ENCODE measurements around the gene MLLT3. TPM values are rescaled to one million over a fixed set of nuclear protein-coding genes. Genes with fewer than 3 reads are reported as not detected.

Gene MLLT3
- total and polyA plus RNA-seq, 5 donors = 5.8 to 14.0 (median 8.3) TPM

DNA sequence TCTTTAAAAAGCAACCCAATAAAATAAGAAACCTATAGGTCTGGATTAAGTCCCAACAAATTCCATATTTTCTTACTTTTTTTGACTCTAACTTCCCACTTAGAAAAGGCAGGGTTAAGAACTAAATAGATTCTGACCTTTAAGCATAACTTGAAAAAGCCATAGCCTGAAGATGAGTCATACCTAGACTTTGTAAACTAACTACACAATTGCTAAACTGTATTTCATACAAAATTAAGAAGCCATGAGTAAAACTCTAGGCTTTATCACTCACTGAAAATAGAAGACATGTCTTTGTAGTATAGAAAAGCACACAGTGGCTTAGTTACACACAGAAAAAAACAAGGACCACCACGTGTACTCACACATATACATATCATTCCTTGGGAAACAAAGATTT is 51.5 kb downstream of the MLLT3 start:
- Histone ChIP-seq H3K9me3 (ENCODE audit: control insufficient read depth, low read length) (no peaks in the 10 kb centered on the region), H3K4me3 (ENCODE audit: low read length) (no peak overlapping the region), H3K4me1 (ENCODE audit: control insufficient read depth, insufficient read depth, low read length) (peaks cover 3% of the 10 kb centered on the region), H3K27ac (ENCODE audit: low read length) (no peak overlapping the region), H3K27me3 (ENCODE audit: control insufficient read depth, insufficient read depth) (no peaks in the 10 kb centered on the region)
- intact Hi-C loops (cut with DNase I) = no loop called here
- WGBS = 86% methylated on average over 1 of the region's 1 CpG
- no peak for DNase-seq
- no peak for ATAC-seq

DNA sequence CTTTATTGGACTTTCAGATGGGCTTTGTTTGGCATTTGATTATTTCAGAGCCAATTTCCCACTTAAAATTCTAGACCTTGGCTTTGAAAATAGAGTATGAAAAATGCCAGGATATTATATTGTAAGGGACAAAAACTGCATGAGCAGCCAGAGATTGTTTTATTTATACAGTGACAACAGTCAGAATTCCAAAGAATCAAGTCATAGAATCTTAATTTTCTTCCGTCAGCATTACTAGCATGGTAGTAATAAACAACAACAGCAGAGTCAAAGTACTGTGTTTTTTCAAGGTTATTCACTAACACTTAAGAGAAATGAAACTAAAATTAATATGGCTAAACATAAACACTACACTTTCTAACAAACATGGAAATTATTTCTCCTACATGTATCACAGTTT is 52.2 kb downstream of the MLLT3 start:
- no peak overlapping the region for H3K4me3 ChIP-seq (ENCODE audit: low read length)
- ATAC-seq = no peak
- WGBS = 51% methylated on average over 1 of the region's 1 CpG
- DNase-seq = no peak
- H3K4me1 ChIP-seq (ENCODE audit: control insufficient read depth, insufficient read depth, low read length) = peaks cover 3% of the 10 kb centered on the region
- intact Hi-C loops (cut with DNase I) = no loop called here
- H3K27me3 ChIP-seq (ENCODE audit: control insufficient read depth, insufficient read depth) = no peaks in the 10 kb centered on the region
- H3K9me3 ChIP-seq (ENCODE audit: control insufficient read depth, low read length) = no peaks in the 10 kb centered on the region
- H3K27ac ChIP-seq (ENCODE audit: low read length) = no peak overlapping the region

DNA sequence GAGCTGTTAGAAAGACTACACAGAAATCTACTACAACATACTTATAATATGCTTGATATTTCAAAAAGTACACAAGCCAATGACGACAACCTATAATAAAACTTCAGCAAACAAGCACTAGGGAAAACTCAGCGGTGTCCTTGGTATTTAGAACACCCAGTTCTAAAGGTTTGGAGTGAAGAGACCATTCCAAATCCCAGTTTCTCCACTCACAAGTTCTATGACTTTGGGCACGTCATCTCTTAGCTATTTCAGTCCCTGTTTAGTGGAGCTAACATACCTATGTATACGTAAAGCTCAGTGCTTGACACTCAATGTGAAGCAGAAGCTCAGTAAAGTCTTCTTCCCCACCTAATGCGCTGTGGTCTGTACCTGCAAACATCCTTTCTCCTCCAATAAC is 52.8 kb downstream of the MLLT3 start:
- 76% methylated on average over 5 of the region's 5 CpGs for WGBS
- Histone ChIP-seq H3K4me1 (ENCODE audit: control insufficient read depth, insufficient read depth, low read length) (peaks cover 3% of the 10 kb centered on the region), H3K4me3 (ENCODE audit: low read length) (no peak overlapping the region), H3K27me3 (ENCODE audit: control insufficient read depth, insufficient read depth) (no peaks in the 10 kb centered on the region), H3K27ac (ENCODE audit: low read length) (no peak overlapping the region), H3K9me3 (ENCODE audit: control insufficient read depth, low read length) (no peaks in the 10 kb centered on the region)
- DNase-seq (no peak), ATAC-seq (no peak)
- intact Hi-C loops (cut with DNase I) = no loop called here

DNA sequence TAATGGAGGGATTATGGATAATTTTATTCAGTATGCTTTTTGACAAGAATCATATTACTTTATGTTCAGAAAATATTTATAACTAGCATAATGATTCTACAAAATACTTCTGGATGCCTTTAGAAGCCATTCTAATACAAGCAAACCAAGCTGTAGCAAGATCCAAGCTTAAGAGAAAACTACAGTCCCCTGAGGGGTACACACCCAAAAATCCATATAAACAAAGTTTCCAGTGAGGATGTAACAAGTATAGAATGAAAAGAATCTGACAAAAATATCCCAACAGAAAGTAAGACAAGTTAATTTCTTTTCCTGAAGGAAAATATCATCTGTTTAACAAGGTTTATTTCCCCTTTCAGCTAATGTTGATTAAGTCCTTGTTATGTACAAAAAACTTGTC is 53.9 kb downstream of the MLLT3 start:
- Histone ChIP-seq H3K27ac (ENCODE audit: low read length) (no peak overlapping the region), H3K4me1 (ENCODE audit: control insufficient read depth, insufficient read depth, low read length) (peaks cover 3% of the 10 kb centered on the region), H3K4me3 (ENCODE audit: low read length) (no peak overlapping the region), H3K27me3 (ENCODE audit: control insufficient read depth, insufficient read depth) (no peaks in the 10 kb centered on the region), H3K9me3 (ENCODE audit: control insufficient read depth, low read length) (no peaks in the 10 kb centered on the region)
- intact Hi-C loops (cut with DNase I) = no loop called here
- no peak for ATAC-seq
- DNase-seq = no peak

DNA sequence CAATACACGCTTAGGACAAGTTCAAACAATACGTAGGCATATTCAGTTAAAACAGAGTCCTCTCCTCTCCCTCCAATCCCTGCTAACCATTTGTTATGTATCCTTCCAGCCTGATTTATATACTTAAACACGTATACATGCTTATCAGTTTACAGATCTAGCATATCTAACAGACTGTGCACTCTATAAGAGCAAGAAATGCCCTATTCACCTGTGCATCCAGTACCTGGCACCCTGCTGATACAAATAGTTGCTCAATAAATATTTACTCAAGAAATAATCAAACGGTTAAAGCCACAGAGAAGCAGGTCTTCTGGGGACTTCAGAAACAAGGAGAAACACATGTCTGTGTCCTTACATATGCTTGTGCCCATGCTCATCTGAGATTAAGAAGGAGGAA is 55.9 kb downstream of the MLLT3 start:
- H3K27me3 ChIP-seq (ENCODE audit: control insufficient read depth, insufficient read depth) = no peaks in the 10 kb centered on the region
- WGBS = 96% methylated on average over 4 of the region's 4 CpGs
- no peaks in the 10 kb centered on the region for H3K9me3 ChIP-seq (ENCODE audit: control insufficient read depth, low read length)
- intact Hi-C loops (cut with DNase I) = no loop called here
- DNase-seq (no peak), ATAC-seq (no peak)
- H3K4me3 ChIP-seq (ENCODE audit: low read length) = no peak overlapping the region
- no peak overlapping the region for H3K27ac ChIP-seq (ENCODE audit: low read length)
- peaks cover 1% of the 10 kb centered on the region for H3K4me1 ChIP-seq (ENCODE audit: control insufficient read depth, insufficient read depth, low read length)

DNA sequence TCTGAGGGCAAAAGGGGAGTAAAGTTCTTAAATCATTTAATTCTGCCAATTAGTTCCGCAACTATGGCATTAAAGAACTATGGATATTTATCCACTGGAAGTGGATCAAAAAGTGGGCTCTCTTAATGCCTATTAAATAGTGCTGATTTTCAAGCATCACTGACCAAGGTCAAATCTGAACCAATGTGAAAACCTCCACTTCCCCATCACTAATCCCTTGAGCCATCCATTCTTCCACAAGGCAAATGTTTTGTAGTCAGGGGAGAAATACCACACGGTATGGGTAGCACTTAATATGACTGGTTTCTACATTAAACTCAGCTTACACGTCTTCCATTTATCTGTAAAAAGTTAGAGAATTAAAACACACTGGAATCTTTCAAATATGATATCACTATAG is 57.6 kb downstream of the MLLT3 start:
- no peak overlapping the region for H3K4me3 ChIP-seq (ENCODE audit: low read length)
- WGBS = 85% methylated on average over 3 of the region's 3 CpGs
- DNase-seq = no peak
- H3K27ac ChIP-seq (ENCODE audit: low read length) = no peak overlapping the region
- peaks cover 1% of the 10 kb centered on the region for H3K4me1 ChIP-seq (ENCODE audit: control insufficient read depth, insufficient read depth, low read length)
- intact Hi-C loops (cut with DNase I) = no loop called here
- no peaks in the 10 kb centered on the region for H3K9me3 ChIP-seq (ENCODE audit: control insufficient read depth, low read length)
- H3K27me3 ChIP-seq (ENCODE audit: control insufficient read depth, insufficient read depth) = no peaks in the 10 kb centered on the region
- ATAC-seq = no peak

DNA sequence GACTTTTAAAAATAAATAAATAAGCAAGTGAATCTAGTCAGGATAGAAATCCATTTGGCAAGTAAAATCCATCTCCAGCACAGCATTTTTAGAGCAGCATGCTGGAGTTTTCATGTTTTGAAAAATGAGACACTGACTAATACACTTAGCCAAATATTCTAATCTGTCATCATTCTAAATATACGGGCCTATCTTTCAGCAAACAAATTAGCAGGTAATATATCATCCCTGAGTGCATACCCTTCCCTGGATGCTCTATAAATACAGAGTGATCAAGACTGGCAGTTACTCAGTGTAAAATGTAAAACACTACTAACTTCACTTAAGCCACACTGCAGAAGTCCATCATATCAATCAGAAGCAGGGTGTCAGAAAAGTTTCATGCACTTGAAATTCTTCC is 58.4 kb downstream of the MLLT3 start:
- intact Hi-C loops (cut with DNase I) = no loop called here
- no peak for DNase-seq
- Histone ChIP-seq H3K4me3 (ENCODE audit: low read length) (no peak overlapping the region), H3K9me3 (ENCODE audit: control insufficient read depth, low read length) (no peaks in the 10 kb centered on the region), H3K27ac (ENCODE audit: low read length) (no peak overlapping the region), H3K4me1 (ENCODE audit: control insufficient read depth, insufficient read depth, low read length) (peaks cover 1% of the 10 kb centered on the region), H3K27me3 (ENCODE audit: control insufficient read depth, insufficient read depth) (no peaks in the 10 kb centered on the region)
- 46% methylated on average over 1 of the region's 1 CpG for WGBS
- no peak for ATAC-seq

DNA sequence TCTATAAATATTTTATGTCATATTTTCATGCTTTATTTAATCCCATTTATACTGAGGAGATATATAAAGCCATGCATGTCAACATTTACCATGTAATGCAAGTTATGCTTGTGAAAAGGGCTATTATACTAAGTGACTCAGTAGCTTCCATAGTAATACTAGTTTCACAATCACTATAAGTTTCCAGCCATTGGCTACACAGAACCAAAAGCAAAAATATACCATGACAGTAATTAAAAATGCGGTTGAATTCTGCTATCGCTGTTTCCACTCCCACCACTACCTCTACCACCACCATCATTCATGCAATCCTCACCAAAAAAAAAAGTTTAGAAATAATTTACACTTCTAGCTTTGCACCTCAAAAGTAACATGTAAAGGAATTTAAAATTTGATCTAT is 60.2 kb downstream of the MLLT3 start:
- intact Hi-C loops (cut with DNase I) = no loop called here
- Histone ChIP-seq H3K4me1 (ENCODE audit: control insufficient read depth, insufficient read depth, low read length) (peaks cover 2% of the 10 kb centered on the region), H3K4me3 (ENCODE audit: low read length) (no peak overlapping the region), H3K27ac (ENCODE audit: low read length) (no peak overlapping the region), H3K9me3 (ENCODE audit: control insufficient read depth, low read length) (no peaks in the 10 kb centered on the region), H3K27me3 (ENCODE audit: control insufficient read depth, insufficient read depth) (no peaks in the 10 kb centered on the region)
- DNase-seq = no peak
- no peak for ATAC-seq
- WGBS = 94% methylated on average over 2 of the region's 2 CpGs

DNA sequence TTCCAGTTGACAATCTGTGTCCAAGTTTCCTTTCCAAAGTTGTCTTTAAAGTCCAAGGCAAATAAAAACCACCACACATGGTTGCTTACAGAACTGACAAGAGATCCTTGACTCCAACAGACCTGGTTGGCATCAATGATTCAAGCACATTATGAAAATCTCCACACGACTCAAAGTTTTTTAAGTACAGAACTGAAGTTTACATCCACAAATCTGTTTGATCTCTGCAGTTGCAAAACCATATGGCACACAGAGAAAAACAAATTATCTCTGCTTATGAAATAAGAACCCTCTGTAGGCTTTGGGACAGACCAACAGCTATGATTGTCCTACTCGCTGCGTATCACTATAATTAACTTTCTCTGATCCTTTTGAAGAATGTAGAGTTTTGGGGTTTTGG is 60.8 kb downstream of the MLLT3 start:
- 80% methylated on average over 3 of the region's 3 CpGs for WGBS
- ATAC-seq = no peak
- peaks cover 2% of the 10 kb centered on the region for H3K4me1 ChIP-seq (ENCODE audit: control insufficient read depth, insufficient read depth, low read length)
- intact Hi-C loops (cut with DNase I) = no loop called here
- H3K4me3 ChIP-seq (ENCODE audit: low read length) = no peak overlapping the region
- no peaks in the 10 kb centered on the region for H3K27me3 ChIP-seq (ENCODE audit: control insufficient read depth, insufficient read depth)
- DNase-seq = no peak
- H3K9me3 ChIP-seq (ENCODE audit: control insufficient read depth, low read length) = no peaks in the 10 kb centered on the region
- H3K27ac ChIP-seq (ENCODE audit: low read length) = no peak overlapping the region

DNA sequence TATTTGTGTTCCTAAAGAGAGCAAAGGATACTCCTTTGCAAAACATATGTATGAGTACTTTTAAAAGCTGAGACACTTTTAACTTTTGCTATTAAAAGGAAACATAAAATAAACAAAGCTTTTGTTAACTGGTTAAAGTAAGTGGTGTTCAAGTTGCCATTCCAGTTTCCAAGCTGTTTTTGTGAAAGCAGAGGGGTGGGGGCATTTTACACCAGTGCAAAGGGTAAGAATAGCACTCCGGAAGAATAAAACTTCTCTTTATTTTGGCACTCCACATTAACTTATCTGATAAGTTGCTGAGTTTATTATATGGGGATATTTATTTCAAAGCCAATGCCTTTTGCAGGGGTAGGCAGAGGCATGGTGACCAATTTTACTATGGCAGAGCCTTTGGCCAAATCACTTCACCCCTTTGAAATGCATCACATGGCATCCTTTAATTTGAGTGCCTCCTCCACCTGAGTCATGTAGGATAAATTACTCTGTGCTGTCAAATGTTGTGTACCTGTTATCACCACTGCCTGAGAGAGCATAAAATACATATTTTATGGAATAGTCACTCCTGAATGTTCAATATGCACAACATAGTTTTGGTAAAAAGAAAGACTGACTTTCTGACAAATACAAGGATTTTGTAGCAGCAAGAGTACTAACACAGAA is 62.9 kb downstream of the MLLT3 start:
- Histone ChIP-seq H3K27ac (ENCODE audit: low read length) (no peak overlapping the region), H3K9me3 (ENCODE audit: control insufficient read depth, low read length) (no peaks in the 10 kb centered on the region), H3K27me3 (ENCODE audit: control insufficient read depth, insufficient read depth) (no peaks in the 10 kb centered on the region), H3K4me3 (ENCODE audit: low read length) (no peak overlapping the region), H3K4me1 (ENCODE audit: control insufficient read depth, insufficient read depth, low read length) (peaks cover 2% of the 10 kb centered on the region)
- intact Hi-C loops (cut with DNase I) = loop anchor here in 1 of 4 donors (10.0 kb wide), 1 partner anchor 55 kb away; no protein-coding TSS in a partner anchor
- 59% methylated on average over 1 of the region's 1 CpG for WGBS
- ATAC-seq (no peak), DNase-seq (no peak)

DNA sequence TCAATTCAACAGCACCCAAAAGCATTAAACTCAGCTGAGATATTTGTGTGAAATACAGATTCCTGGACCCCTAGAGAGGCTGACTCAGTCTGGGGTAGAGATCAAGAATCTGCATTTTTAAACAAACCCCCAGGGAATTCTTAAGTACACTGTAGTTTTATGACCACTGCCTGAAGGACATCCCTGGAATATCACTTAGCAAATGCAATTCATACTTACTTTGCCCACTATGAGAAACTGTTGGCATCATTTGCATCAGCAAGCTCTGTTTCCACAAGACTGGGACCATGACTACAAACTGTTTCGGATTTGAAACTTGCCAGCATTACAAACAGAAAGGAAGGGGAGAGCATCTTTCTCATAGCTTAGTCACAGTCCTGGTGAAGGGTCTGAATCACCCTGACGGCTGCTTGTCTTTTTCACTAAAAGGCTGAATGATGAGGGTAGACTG is 63.7 kb downstream of the MLLT3 start:
- 79% methylated on average over 2 of the region's 2 CpGs for WGBS
- intact Hi-C loops (cut with DNase I) = loop anchor here in 1 of 4 donors (10.0 kb wide), 1 partner anchor 56 kb away; no protein-coding TSS in a partner anchor
- Histone ChIP-seq H3K9me3 (ENCODE audit: control insufficient read depth, low read length) (no peaks in the 10 kb centered on the region), H3K27me3 (ENCODE audit: control insufficient read depth, insufficient read depth) (no peaks in the 10 kb centered on the region), H3K4me1 (ENCODE audit: control insufficient read depth, insufficient read depth, low read length) (peaks cover 2% of the 10 kb centered on the region), H3K27ac (ENCODE audit: low read length) (no peak overlapping the region), H3K4me3 (ENCODE audit: low read length) (no peak overlapping the region)
- peak in 1 of 2 donors; percentile 55 for ATAC-seq
- no peak for DNase-seq

All from right cardiac atrium (tissue), 5 donors.